NOMO-1 treated with DMSO at 0.1 percent for 48 hours (cell line): ENCODE measurements around the gene KRT81.
A peak's percentile ranks its signal among the peaks of the same experiment; 100 is the strongest.
"Not testable (repeated sequence)": the region's sequence is repeated elsewhere in the genome, so short reads cannot be mapped to it uniquely, and the experiment has no call there.

Experiments
- DNase-seq: peaks from one replicate; lab custom pipeline; 2025; ENCODE audit not compliant: unreplicated experiment; lab: John Stamatoyannopoulos, UW

Gene KRT81

DNA sequence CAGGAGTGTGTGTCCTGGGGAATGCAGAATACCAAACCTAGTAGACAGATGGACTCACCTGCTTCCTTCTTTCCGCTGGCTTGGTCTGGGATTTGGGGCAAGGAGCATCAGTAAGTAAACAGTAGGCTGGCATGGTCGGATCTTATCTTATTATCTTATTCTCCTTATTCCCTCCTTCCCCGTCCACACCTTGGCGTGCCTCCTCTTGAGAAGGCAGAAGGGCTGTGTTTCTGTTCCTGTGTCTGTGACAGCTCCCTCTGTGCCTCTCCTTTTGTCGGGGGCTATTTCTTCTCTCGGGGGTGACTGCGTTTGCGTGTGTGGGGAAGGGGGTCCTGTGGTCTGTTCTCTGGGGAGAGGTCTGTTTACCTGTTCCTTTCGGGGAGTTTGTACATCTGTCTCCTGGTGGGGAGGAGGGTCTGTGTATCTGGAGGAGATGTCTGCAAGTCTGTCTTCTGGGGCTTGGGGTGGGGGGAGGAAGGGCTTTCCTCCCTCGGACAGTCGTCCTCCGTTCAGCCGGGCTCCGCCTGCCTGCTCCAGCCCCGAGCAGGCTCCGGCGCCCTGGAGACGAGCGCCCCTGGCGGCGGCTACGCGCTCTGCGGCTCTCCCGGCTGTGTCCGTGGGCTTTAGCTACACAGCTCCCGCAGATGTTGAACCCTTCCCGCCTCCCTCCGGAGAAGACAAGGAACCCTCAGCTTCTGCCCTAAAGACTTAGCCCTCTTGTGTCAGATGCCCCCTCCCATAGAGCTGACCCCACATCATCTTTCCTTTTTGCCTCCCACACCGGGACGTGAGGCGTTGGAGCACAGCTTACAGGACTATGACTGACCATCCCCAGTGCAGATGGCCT, 12.5 kb downstream of the KRT81 start:
- DNase-seq = peak; percentile 34

DNA sequence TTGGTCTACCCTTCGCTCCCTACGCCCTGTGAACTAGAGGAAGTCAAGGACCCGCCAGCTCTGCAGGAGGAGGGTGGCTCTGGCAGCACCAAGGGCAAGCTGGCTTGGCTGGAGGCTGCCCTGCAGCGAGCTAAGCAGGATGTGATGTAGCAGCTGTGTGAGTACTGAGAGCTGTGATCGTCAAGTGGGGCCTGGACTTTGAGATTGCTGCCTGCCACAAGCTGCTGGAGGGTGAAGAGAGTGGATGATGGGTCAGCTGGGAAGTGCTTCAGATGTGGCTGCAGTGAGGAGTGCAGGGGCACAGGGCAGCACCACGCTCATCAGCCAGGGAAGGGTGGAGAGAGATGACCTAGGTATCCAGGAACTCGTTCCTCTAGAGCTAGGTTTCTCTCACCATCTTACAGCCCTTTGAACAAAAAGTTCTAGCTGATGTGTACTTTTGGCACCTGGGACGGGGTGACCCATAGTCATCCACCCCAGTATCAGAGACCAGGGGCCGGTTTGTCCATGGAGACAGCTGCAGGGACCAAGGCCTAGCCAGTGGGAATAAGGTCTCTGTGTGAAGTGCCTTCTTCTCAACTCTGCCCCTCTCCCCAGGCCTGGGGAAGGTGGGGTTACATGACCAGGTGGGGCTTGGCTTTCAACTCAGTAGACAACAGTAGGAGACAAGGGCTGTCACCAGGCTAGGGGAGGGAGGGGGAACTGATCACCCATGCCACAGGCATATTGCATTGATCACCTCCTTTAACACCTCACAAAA, 13.7 kb downstream of the KRT81 start:
- no peak for DNase-seq

DNA sequence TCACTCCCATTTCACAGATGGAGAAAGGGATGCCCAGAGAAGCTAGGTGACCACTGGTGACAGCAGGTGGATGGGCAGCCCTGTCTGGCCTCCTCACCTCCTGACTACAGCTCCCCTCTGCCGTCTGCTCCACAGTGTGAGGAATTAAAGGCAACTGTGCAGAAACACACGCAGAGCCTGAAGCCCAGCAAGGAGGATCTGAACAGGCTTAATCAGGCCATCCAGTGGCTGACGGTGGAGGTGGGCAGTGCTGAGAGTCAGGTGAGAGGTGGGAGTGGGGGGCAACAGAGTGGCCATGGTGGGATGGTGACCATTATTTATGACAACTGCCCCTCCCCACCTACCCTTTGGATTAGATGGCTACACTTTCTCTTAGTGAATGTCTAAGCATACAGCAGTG, 15.6 kb downstream of the KRT81 start:
- DNase-seq = no peak

DNA sequence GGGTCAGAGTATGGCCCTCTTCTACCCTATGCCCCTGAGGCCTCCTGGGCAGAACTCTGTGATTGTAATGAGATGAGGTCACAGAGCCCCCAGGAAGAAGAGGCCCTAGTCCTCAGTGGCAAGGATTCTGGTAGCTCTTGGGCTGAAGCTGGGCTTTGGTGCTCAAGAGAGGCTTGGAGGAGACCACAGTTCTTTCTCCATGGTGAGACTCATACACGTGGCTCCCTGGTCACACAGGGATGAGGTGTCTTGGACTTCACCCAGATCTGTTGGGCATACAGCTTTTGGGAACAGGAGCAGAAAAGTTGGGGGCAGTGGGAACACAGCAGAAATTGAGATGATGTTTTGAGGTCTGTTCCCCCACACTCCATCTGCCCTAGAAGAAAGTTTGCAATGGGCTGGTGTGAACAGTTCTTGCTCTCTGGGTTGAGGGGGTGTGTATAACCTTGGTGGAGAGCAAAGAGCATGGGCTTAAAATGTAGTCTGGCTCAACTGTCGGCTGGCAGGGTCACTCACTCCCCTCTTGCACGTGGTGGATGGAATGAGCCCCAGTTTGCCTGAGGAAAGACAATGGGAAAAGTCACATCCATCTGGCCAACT, 16.7 kb downstream of the KRT81 start, which contains the start of gene KRT86:
KRT86 (plus strand) TSS at position 125 of the 600 bp plus-strand sequence. CDS start 27,272 bp downstream, outside the sequence.
- DNase-seq = no peak

DNA sequence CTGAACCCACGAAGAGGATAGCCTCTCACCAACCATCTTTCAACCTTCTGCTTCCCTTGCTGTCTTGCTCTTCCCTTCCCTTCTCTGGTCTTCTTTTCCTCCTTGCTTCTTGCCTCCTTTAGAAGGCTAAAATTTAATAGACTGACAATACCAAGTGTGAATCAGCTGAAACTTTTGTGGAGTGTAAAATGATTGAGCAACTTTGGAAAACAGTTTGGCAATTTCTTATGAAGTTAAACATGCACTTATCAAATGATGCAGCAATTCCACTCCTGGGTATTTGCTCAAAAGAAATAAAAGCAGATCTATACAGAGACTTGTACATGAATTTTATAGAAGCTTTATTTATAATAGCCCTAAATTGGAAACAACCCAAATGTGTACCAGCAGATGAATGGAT, 20.2 kb downstream of the KRT81 start:
- no peak for DNase-seq

DNA sequence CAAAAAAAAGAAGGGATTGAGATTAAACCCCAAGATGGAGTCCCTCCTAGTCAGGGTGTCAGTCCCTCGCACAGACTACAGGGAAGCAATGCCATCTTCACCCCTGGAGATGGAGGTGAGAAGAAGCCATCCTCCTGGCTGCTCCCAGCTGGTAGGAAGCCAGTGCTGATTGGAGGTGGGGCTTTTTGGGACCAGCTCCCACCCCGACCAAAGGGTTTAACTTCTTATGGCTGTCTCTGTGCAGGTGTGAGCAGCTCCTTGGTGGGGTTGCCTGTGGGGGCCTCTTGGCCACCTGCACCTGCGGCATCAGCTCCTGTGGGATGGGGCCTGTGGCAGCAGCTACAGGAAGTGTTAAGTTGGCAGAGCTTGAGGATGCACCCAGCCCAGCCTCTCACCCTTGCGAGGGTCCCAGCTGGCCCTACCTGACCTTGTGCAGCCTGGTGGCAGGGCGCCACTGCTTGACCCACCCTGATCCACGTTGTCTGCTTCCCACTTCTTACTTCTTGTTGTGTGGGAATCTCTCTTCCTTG, 20.7 kb downstream of the KRT81 start:
- no peak for DNase-seq

DNA sequence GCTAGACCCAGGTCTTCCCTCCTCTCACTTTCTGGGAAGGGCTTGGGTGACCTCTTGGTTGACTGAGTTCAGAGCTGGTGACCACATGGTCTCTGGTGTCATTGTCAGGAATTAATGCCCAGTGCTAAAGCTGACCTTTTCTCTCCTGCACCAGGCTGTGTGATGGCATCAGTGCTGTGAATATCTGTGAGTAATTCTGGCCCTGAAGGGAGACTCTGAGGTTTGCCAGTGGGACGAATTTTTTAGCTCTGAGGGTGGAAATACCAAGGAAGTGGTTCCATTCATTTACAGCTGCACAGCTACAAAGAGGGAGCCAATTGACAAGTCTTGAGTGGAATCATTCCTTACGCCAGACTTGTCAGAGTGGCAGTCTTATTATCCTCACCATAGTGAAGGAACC, 23.1 kb downstream of the KRT81 start:
- DNase-seq = no peak

DNA sequence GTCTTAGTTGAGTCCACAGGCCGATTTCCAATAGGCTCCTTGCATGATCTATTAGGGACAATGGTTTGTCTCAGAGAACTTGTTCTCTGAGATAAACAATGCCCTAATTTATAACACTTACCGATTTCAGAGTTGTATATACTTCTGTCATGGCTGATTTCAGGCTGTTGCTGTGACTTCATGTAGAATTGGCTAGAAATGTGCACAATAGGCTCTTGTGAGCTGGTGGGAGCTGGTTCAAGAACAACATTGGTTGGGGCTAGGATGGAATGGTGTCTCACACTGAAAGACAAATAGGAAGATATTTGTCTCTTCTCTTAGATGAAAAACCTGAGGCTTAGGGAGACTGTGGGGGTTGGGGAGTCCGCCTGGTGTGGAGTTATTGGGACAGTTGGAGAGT, 23.6 kb downstream of the KRT81 start:
- no peak for DNase-seq

DNA sequence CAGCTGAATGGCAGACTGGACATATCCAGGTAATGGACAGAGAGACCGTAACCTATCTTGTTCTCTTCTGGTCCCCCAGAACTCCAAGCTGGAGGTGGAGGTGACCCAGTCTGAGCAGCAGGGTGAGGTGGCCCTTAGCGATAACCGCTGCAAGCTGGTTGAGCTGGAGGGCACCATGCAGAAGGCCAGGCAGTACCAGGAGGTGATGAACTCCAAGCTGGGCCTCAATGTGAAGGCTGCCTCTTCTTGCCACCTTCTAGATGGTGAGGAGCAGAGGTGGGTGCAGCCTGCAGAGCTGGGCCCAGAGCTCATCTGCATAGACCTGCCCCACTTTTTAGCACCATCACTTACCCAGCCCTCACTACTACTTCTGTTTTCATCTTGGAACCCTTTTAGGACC, 24.1 kb downstream of the KRT81 start:
- no peak for DNase-seq

DNA sequence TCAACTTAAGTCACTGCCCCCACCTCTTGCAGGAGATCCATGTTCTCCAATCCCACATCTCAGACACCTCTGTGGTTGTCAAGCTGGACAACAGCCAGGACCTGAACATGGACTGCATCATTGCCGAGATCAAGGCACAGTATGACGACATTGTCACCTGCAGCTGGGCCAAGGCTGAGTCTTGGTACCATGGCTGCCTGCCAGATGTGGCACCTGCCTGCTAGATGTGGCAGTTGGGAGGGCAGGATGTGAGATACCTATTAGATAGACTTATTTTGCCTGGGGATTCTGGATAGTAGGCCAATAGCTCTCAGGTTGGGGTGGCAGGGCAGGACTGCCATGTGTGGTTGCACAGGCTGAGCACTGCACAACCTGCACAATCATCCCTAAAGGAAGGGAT, 24.8 kb downstream of the KRT81 start:
- DNase-seq = no peak

DNA sequence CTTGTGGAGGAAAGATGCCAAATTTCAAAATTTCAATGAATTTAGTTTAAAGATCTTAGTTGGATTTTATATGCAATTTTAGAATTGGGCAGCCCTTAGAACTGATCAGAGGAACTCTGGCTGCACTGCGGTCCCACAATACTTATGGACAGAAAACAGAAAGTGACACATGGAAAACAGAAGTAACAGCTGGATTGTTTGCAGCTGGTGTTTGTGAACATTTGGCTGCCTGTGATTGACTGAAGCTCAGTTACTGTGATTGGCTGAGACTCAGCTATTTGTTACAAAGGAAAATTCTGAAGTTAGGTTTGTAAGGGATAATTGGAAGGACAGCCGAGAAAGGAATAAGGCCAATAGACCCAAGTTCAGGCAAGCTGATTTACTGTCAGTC, 26.9 kb downstream of the KRT81 start:
- no peak for DNase-seq

DNA sequence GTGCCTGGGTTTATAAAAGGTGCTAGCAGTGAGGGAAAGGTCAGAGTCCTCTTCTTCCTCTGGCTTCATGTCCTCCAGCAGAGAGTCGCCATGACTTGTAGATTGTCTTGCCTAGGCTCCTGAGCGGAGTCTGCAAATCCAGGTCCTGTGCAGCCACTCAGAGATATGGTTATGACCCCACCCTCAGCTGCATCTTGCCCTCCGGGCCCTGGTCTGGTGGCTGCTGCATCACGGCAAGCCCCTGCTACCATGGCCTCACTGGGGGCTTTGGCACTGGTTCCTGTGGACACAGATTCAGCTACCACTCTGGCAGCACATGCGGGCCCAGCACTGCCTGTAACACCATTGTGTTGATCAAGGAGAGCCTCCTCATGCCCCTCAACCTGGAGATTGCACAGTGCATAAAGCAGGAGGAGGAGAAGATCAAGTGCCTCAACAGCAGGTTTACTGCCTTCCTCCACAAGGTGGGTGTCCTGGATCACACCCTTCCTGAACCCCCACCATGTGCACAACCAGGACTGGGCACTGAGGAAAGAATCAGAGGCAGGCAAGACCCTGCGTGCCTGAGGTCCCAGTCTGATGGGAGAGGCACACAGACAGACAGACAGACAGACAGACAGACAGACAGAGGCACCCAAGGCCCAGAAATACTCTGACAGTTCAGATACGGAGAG, 27.4 kb downstream of the KRT81 start:
- no peak for DNase-seq

DNA sequence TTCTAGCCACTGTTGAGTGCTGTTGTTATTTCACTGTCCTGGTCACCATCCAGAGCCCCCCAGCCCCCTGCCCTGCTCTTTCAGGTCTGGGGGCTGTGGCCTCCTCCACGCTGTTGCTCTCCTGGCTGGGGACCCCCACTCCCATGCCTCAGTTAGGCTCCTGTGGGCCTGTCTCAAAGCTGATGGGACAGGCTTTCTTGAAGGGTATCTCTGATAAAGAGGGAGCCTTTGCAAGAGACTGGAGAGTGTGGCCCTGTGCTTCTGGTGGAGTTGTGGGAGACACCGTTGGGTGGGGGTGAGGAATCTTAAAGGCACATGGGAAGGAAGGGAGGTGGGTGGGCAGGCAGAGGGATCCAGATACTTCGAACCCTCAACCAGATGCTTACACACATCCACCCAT, 29.0 kb downstream of the KRT81 start:
- no peak for DNase-seq

DNA sequence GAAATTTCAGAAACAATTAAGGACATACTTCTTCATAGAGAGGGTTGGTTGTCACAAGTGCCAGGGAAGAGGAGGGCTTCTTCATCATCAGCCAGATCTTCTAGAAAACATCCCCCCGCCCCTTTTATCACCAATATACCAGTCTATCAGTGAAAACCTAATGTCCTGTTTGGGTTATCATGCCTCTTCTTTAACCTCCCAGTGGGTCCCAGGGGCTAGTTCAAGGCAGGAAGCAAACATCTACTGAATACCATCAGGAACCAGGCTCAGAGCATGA, 30.2 kb downstream of the KRT81 start:
- DNase-seq = no peak

DNA sequence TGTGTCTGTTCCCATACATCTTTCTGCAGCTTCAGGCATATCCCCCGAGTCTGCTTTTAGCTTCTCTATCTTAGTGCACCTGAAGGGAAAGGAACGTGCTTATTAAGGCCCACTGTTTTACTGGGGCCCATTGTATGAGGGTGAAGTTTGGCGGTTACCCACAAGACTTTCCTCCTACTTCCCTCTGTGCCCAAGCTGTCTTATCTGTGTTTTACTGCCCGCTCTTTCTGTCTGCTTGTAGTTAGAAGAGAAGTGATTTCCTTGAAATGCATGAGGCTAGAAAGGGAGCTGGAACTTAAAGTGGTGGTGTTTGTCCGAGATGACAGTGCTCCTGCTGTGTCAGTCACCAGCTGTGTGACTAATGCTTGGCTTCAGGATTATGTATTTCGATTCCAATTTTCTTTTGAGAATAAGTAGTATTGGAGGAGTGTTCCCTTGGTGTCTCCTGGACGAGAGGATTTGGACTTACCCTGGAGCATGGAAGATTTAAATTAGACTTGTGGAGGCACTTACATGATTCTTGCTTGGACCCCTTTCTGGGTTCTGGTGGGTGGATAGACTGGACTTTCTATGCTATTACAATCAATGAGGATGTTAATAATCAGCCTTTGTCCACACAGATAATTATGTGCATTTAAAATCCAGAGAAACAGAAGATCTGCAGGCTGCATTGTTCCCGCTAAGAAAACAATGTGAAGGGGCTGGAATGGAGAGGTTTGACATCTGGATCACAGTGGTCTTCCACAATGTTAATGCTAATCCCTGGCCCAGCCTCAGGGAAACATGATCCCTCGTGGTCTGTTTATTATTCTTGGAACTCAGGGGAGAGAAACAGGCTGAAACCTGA, 30.8 kb downstream of the KRT81 start:
- peak; percentile 55 for DNase-seq

DNA sequence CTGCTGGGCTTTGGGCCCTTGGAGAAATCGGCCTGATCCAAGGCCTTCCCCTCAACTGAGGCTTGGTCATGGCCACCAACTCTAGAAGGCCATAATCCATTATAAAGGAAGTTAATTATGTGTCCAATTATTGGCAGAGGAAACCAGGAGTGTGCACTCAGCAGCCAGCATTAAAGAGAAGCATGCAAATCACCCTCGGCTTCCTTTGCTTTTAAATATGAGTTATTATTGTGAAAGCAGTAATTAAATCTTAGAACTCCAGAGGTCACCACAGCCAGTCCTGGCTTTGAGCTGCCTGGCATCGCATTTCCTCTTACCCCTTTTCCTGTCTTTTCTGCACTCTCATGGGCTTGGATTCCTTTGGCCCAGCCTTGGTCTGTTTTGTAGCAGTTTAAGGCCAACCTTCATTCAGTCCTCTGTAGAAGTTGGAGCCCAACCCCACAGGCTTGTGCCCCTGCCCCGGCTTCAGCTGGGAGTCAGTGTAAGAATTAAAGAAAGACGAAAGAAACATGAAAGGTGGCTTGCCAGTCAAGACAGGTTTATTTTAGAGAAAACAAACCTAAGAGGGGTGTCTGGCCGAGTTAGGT, 31.6 kb downstream of the KRT81 start:
- peak; percentile 79 for DNase-seq

DNA sequence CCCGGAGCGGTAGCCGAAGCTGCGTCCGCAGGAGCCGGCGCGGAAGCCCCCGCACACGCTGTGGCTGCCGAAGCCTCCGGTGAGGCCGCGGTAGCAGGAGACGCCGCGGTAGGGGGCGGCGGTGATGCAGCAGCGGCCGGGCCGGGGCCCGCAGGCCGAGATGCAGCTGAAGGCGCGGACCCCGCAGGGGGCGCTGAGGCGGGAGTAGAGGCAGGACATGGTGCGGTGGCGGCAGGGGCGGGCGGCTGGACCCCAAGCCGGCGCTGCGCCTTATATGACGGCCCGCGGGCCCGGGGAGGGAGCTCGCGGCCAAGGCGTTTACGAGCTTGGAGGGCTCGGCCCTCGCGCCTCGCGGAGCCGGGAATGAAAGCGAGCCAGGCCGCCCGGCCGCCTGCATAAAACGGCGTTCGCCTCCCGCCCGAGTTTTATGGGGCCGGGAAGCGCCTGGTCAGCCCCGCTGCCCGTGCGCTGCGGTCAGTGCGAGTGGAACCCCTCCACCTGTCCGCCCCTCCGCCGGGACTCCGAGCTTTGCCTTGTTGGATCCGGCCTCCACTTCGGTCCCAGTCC, 32.9 kb downstream of the KRT81 start:
- no peak for DNase-seq

DNA sequence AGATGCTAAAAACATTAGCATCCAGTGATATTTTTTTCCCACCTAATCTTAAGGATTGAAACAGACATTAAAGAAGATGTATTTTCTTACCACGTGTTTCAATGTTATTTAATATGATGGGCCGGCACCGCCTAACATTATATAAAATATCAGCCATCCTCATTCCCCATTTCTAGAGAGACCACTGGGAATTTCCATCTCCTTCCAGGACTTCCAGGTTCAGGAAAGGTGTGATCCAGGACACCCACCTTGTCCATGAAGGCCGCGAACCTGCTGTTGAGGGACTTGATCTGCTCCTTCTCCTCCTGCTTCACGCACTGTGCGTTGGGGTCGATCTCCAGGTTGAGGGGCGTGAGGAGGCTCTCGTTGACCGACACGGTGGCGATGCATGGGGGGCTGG, 33.4 kb downstream of the KRT81 start:
- DNase-seq = not testable (repeated sequence)

DNA sequence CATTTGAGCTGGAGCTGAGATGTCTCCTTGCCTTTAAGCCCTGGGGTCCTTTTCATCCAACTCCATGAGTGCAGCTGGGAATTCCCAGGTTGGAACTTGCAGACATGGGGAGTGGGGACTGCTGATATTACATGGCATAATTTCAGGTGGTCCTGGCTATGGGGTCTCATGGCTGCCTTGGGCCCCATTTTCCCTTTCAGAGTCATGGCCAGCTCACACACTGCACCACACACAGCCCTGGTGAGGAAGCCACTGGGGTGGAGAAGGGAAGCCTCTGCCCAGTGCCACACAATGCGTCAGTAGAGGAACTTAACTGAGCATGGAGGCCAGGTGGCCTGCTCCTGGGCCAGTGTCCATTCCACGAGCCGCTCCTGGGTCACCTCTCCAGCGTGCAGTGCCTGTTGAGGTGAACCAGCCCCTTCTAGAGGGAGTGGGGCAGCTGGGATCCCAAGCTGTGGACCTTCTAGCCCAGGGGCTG, 34.2 kb downstream of the KRT81 start:
- DNase-seq = no peak

DNA sequence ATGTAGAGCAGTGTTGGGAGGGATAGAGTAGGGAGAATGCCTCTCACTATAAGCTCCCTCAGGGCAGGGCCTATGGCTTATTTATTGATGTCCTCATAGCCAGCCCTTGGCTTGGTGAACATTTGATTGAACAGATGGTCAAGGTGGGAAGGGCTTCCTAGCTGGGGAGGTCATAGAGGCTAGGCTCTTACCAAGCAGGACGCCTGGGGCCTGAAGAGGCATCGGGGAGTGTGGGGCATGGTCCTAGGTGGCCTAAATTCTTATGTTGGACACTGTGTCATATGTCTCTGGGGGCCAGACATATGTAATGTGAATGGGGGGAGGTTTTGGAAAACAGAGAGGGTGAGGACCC, 34.8 kb downstream of the KRT81 start:
- DNase-seq = no peak
